GM23338 (cell line): ENCODE results near the gene NRL. TPM values are rescaled to one million over a fixed set of nuclear protein-coding genes. Genes with fewer than 3 reads are reported as not detected.

Experiments used
- ATAC-seq: fragments of 200-7000 bp; cut with Tn5 transposase; 3 replicates; pipeline ENCODE4 v1.9.1; 2020
- DNase-seq: peaks from one replicate; pipeline ENCODE4 v3.0.0-alpha.2; 2015; ENCODE audit warnings: low spot score
- H2AFZ ChIP-seq: fragments of 200-600 bp; sonication (generic); 2 replicates; pipeline ENCODE4 v1.8.0; 2016; ENCODE audit warnings: antibody characterized with exemption, mild to moderate bottlenecking, moderate library complexity
- H3F3A ChIP-seq: fragments of 200-600 bp; sonication (generic); replicated peaks from 2 replicates; pipeline ENCODE4 v1.8.0; 2017; ENCODE audit warnings: antibody characterized with exemption, mixed run types, low read depth
- H3K27ac ChIP-seq: fragments of 200-600 bp; sonication (generic); 2 replicates; pipeline ENCODE4 v1.6.1; 2016; ENCODE audit warnings: low read depth
- H3K27me3 ChIP-seq: fragments of 200-600 bp; sonication (generic); 2 replicates; pipeline ENCODE4 v1.8.0; 2016; ENCODE audit warnings: mild to moderate bottlenecking, mixed run types, moderate library complexity; ENCODE audit not compliant: insufficient read depth
- H3K36me3 ChIP-seq: fragments of 200-600 bp; sonication (generic); 2 replicates; pipeline ENCODE4 v1.8.0; 2016; ENCODE audit warnings: mild to moderate bottlenecking; ENCODE audit not compliant: insufficient read depth
- H3K4me1 ChIP-seq: fragments of 200-600 bp; sonication (generic); 2 replicates; pipeline ENCODE4 v1.8.0; 2016; ENCODE audit warnings: mild to moderate bottlenecking, moderate library complexity; ENCODE audit not compliant: insufficient read depth
- H3K4me2 ChIP-seq: fragments of 200-600 bp; sonication (generic); 2 replicates; pipeline ENCODE4 v1.7.1; 2017; ENCODE audit warnings: mixed run types
- H3K4me3 ChIP-seq: fragments of 200-600 bp; sonication (generic); 2 replicates; pipeline ENCODE4 v1.6.1; 2016; ENCODE audit warnings: mixed run types
- H3K79me2 ChIP-seq: fragments of 200-600 bp; sonication (generic); replicated peaks from 2 replicates; pipeline ENCODE4 v1.8.0; 2017; ENCODE audit warnings: mild to moderate bottlenecking; ENCODE audit not compliant: insufficient read depth
- H3K9me2 ChIP-seq: fragments of 200-600 bp; sonication (generic); 2 replicates; pipeline ENCODE4 v1.8.0; 2017; ENCODE audit not compliant: insufficient read depth
- H4K20me1 ChIP-seq: fragments of 200-600 bp; sonication (generic); replicated peaks from 2 replicates; pipeline ENCODE4 v1.8.0; 2017; ENCODE audit warnings: mild to moderate bottlenecking; ENCODE audit not compliant: insufficient read depth
- H3K27ac Mint-ChIP-seq: 2 replicates; pipeline ENCODE4 v1.8.0; 2020; ENCODE audit warnings: inconsistent platforms, mild to moderate bottlenecking, moderate library complexity, mixed read lengths
- H3K27me3 Mint-ChIP-seq: 3 replicates; pipeline ENCODE4 v1.8.0; 2022; ENCODE audit warnings: low read depth, mild to moderate bottlenecking, moderate library complexity, mixed read lengths, inconsistent platforms; ENCODE audit not compliant: insufficient read depth, poor library complexity
- H3K36me3 Mint-ChIP-seq: 3 replicates; pipeline ENCODE4 v1.8.0; 2021; ENCODE audit warnings: low read depth, mild to moderate bottlenecking, inconsistent platforms, moderate library complexity, mixed read lengths
- H3K4me1 Mint-ChIP-seq: 3 replicates; pipeline ENCODE4 v1.8.0; 2020; ENCODE audit warnings: mild to moderate bottlenecking, inconsistent platforms, mixed read lengths
- H3K4me3 Mint-ChIP-seq: 3 replicates; pipeline ENCODE4 v1.8.0; 2021; ENCODE audit warnings: moderate library complexity, mild to moderate bottlenecking, inconsistent platforms, mixed read lengths
- H3K9me3 Mint-ChIP-seq: 3 replicates; pipeline ENCODE4 v1.8.0; 2020; ENCODE audit warnings: moderate library complexity, mild to moderate bottlenecking, inconsistent platforms, mixed read lengths
- CREB1 ChIP-seq: fragments of 250-450 bp; sonication (Bioruptor Pico); IDR thresholded peaks from 2 replicates; pipeline ENCODE4 v1.5.0; 2020; ENCODE audit warnings: low read depth, mild to moderate bottlenecking, moderate library complexity
- CTCF ChIP-seq, 2 experiments: fragments of 200-600 bp in 1 of 2; sonication (generic) in 1 of 2; conservative IDR thresholded peaks; 2 replicates each; pipeline versions ENCODE4 v1.5.1 to v1.6.1; 2016 to 2017; ENCODE audit warnings: antibody characterized with exemption in 2 of 2, low read depth in 2 of 2, mild to moderate bottlenecking in 2 of 2, moderate library complexity in 1 of 2
- ETS1 ChIP-seq: IDR thresholded peaks from 2 replicates; pipeline ENCODE4 v1.6.1; 2016; ENCODE audit warnings: antibody characterized with exemption
- EZH2 ChIP-seq: fragments of 200-600 bp; sonication (generic); IDR thresholded peaks from one replicate; pipeline ENCODE4 v1.8.0; 2017; ENCODE audit warnings: antibody characterized with exemption, mild to moderate bottlenecking, low read depth; ENCODE audit not compliant: unreplicated experiment
- EZH2phosphoT487 ChIP-seq: fragments of 200-600 bp; sonication (generic); IDR thresholded peaks from one replicate; pipeline ENCODE4 v1.8.1; 2018; ENCODE audit warnings: antibody characterized with exemption; ENCODE audit not compliant: unreplicated experiment
- NANOG ChIP-seq: IDR thresholded peaks from 2 replicates; pipeline ENCODE4 v1.6.1; 2016; ENCODE audit warnings: antibody characterized with exemption, borderline replicate concordance
- POLR2AphosphoS5 ChIP-seq: IDR thresholded peaks from 2 replicates; pipeline ENCODE4 v1.6.1; 2016; ENCODE audit warnings: antibody characterized with exemption, low read depth
- REST ChIP-seq: IDR thresholded peaks from one replicate; pipeline ENCODE4 v1.6.1; 2018; ENCODE audit warnings: antibody characterized with exemption; ENCODE audit not compliant: unreplicated experiment
- STAT1 ChIP-seq: IDR thresholded peaks from one replicate; pipeline ENCODE4 v1.6.1; 2016; ENCODE audit warnings: antibody characterized with exemption; ENCODE audit not compliant: unreplicated experiment
- ZNF114 ChIP-seq: fragments of 250-450 bp; sonication (Bioruptor Pico); IDR thresholded peaks from 2 replicates; pipeline ENCODE4 v1.5.0; 2020; ENCODE audit warnings: mild to moderate bottlenecking, moderate library complexity
- ZNF331 ChIP-seq: fragments of 250-450 bp; sonication (Bioruptor Pico); IDR thresholded peaks from 2 replicates; pipeline ENCODE4 v1.5.0; 2020; ENCODE audit warnings: low read depth, mild to moderate bottlenecking, moderate library complexity
- ZNF462 ChIP-seq: fragments of 250-450 bp; sonication (Bioruptor Pico); IDR thresholded peaks from 2 replicates; pipeline ENCODE4 v1.5.0; 2020; ENCODE audit warnings: mild to moderate bottlenecking, moderate library complexity
- polyA plus RNA-seq: library from polyadenylated mRNA; unstranded; fragments of >200 nt; fragmentation: Nextera tagmentation; extraction: Ambion mirVana; gene quantifications from 2 replicates; pipeline ENCODE4 v1.2.1, GENCODE V29; 2016
- total RNA-seq: library from RNA; depleted of rRNA; stranded (reverse); fragments of >200 nt; shearing (Covaris generic); gene quantifications from 2 replicates; pipeline ENCODE4 v1.2.3, GENCODE V29; 2014

NRL gene
- total and polyA plus RNA-seq, 2 experiments from 2014 or later, result 1.8 to 2.2 TPM

- TF ChIP-seq EZH2 (no peak), EZH2phosphoT487 (no peak), ZNF331 (no peak), STAT1 (no peak), POLR2AphosphoS5 (no peak), CTCF (conservative IDR thresholded peaks at IDR 0.05; ENCODE audit: low read depth in 2 of 2) (no peak), REST (no peak), ETS1 (no peak), NANOG (no peak)
These were observed 42.3 kb downstream of the NRL start (continued) for GRCh38 chr14:24072436-24072835.

GRCh38 chr14:24071836-24072430 is 42.8 kb downstream of the NRL start:
- no peaks in the 10 kb centered on the region for H3F3A ChIP-seq
- no peak overlapping the region for H2AFZ ChIP-seq
- peaks cover 10% of the 10 kb centered on the region for H3K4me1 Mint-ChIP-seq
- H4K20me1 ChIP-seq, result no peaks in the 10 kb centered on the region
- H3K36me3 Mint-ChIP-seq, result no peaks in the 10 kb centered on the region
- H3K79me2 ChIP-seq, result no peaks in the 10 kb centered on the region
- no peaks in the 10 kb centered on the region for H3K9me2 ChIP-seq
- no peaks in the 10 kb centered on the region for H3K36me3 ChIP-seq
- no peak overlapping the region for H3K4me2 ChIP-seq
- H3K27ac Mint-ChIP-seq, result no peak overlapping the region
- no peaks in the 10 kb centered on the region for H3K27me3 ChIP-seq
- ATAC-seq (no peak), DNase-seq (no peak)
- no peak overlapping the region for H3K4me3 Mint-ChIP-seq
- peaks cover 7% of the 10 kb centered on the region for H3K27me3 Mint-ChIP-seq
- H3K4me3 ChIP-seq, result no peak overlapping the region
- no peaks in the 10 kb centered on the region for H3K4me1 ChIP-seq
- no peaks in the 10 kb centered on the region for H3K9me3 Mint-ChIP-seq
- H3K27ac ChIP-seq, result no peak overlapping the region
- no peak for TF ChIP-seq CREB1 (CRISPR knock-in tag)
- TF ChIP-seq STAT1, result no peak
- TF ChIP-seq ZNF114 (CRISPR knock-in tag), result no peak
- no peak for TF ChIP-seq ZNF462
- TF ChIP-seq ETS1, result no peak
